Measurements from ENCODE around the gene CCSER1. TPM values are rescaled to one million over a fixed set of nuclear protein-coding genes. Genes with fewer than 3 reads are reported as not detected.

CCSER1 gene
- polyA plus RNA-seq, 1 experiment, result not detected

GRCh38 chr4:90537491-90537890 is 410.3 kb downstream of the CCSER1 start:
- DNase-seq (ENCODE audit: low read depth), result no peak
- ChIA-PET CTCF (no interaction called here), POLR2A (no interaction called here)
- H3K27me3 ChIP-seq (ENCODE audit: control insufficient read depth, insufficient read depth, low read length), result no peaks in the 10 kb centered on the region
- no peaks in the 10 kb centered on the region for H3K36me3 ChIP-seq (ENCODE audit: control insufficient read depth, insufficient read depth, low read length)
- H3K4me3 ChIP-seq (ENCODE audit: low read depth, low read length), result no peak overlapping the region
- TF ChIP-seq, protein P1, sequence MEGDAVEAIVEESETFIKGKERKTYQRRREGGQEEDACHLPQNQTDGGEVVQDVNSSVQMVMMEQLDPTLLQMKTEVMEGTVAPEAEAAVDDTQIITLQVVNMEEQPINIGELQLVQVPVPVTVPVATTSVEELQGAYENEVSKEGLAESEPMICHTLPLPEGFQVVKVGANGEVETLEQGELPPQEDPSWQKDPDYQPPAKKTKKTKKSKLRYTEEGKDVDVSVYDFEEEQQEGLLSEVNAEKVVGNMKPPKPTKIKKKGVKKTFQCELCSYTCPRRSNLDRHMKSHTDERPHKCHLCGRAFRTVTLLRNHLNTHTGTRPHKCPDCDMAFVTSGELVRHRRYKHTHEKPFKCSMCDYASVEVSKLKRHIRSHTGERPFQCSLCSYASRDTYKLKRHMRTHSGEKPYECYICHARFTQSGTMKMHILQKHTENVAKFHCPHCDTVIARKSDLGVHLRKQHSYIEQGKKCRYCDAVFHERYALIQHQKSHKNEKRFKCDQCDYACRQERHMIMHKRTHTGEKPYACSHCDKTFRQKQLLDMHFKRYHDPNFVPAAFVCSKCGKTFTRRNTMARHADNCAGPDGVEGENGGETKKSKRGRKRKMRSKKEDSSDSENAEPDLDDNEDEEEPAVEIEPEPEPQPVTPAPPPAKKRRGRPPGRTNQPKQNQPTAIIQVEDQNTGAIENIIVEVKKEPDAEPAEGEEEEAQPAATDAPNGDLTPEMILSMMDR (IDR thresholded peaks at IDR 0.05; ENCODE audit: insufficient read depth, low read depth, low read length), result no peak

- no peaks in the 10 kb centered on the region for H3K27me3 ChIP-seq (ENCODE audit: control insufficient read depth, insufficient read depth, low read length)
- POLR2A ChIA-PET, result no interaction called here
- no peaks in the 10 kb centered on the region for H3K36me3 ChIP-seq (ENCODE audit: control insufficient read depth, insufficient read depth, low read length)
- CTCF ChIA-PET, result no interaction called here
- no peak for DNase-seq (ENCODE audit: low read depth)
- TF ChIP-seq, protein P1 (IDR thresholded peaks at IDR 0.05; ENCODE audit: insufficient read depth, low read depth, low read length), result no peak
- no peak overlapping the region for H3K4me3 ChIP-seq (ENCODE audit: low read depth, low read length)
Measured at GRCh38 chr4:90540536-90540935, 413.3 kb downstream of the CCSER1 start.

- CTCF ChIA-PET, result interaction anchor here (0.9 kb wide), 1 partner anchor 10 kb away, joined by 3 read pairs; no protein-coding TSS in a partner anchor
- TF ChIP-seq, protein P1 (IDR thresholded peaks at IDR 0.05; ENCODE audit: insufficient read depth, low read depth, low read length), result no peak
- Histone ChIP-seq H3K36me3 (ENCODE audit: control insufficient read depth, insufficient read depth, low read length) (no peaks in the 10 kb centered on the region), H3K27me3 (ENCODE audit: control insufficient read depth, insufficient read depth, low read length) (no peaks in the 10 kb centered on the region), H3K4me3 (ENCODE audit: low read depth, low read length) (no peak overlapping the region)
- POLR2A ChIA-PET, result no interaction called here
- no peak for DNase-seq (ENCODE audit: low read depth)
Measured at GRCh38 chr4:90542216-90542615, 415.0 kb downstream of the CCSER1 start.

DNA sequence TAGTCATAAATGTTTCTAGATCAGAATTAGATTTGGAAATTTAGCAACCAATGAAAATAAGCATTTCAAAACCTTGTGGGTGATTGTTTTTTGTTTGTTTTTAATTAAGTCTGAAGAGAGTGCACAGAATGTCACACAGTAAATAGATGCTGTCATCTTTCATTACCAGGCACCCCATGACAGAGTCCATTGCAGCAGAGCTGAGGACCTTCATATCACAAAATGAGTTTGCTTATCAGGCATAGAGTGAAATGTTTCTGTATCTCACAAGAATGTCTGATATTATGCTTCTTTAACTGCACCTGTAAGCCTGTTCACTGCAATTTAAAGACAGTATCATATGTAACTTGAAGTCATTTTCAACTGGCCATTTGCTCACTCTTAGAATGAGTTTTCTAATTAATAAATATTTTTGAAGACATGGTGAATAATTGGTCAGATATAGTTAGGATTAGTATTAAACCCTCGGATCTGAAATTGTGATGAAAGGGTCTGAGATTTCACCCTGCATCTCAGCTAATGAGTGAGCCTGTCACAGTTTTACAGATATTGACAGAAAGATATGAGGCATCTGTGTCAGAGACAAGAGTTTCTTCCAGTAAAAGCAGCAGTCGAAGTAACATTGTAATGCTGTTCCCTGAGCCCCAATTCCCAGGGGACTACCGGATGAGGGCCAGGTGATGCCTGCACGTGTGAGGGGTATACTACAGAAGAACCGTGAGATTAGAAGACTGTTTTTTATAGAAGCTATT is 416.4 kb downstream of the CCSER1 start:
- TF ChIP-seq, protein P1 (IDR thresholded peaks at IDR 0.05; ENCODE audit: insufficient read depth, low read depth, low read length), result no peak
- Histone ChIP-seq H3K36me3 (ENCODE audit: control insufficient read depth, insufficient read depth, low read length) (no peaks in the 10 kb centered on the region), H3K4me3 (ENCODE audit: low read depth, low read length) (no peak overlapping the region), H3K27me3 (ENCODE audit: control insufficient read depth, insufficient read depth, low read length) (no peaks in the 10 kb centered on the region)
- ChIA-PET CTCF (no interaction called here), POLR2A (no interaction called here)
- no peak for DNase-seq (ENCODE audit: low read depth)

DNA sequence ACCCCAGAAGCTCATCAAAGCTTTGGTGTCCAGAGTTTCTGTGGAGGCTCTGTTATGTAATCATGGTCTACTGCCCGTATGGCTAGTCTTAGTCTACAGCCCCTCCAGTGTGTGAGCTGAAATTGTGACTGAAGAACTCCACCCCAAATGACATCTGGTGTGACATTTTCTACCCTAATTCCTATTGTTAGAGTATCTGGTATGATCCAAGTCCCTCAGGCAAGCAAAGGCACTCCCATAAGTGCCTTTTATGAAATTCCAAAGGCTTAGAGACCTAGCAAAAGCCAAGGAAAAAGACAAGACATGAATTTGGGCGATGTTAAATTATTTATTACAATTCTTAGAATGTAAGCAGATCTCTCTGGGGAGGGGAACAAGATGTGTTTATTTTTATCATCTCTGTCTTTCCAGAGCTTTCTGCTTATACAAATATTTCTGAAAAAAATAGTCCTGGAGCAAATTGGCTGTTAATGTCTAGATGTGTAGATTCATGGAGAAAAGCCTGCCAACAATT is 417.4 kb downstream of the CCSER1 start:
- Histone ChIP-seq H3K27me3 (ENCODE audit: control insufficient read depth, insufficient read depth, low read length) (no peaks in the 10 kb centered on the region), H3K4me3 (ENCODE audit: low read depth, low read length) (no peak overlapping the region), H3K36me3 (ENCODE audit: control insufficient read depth, insufficient read depth, low read length) (no peaks in the 10 kb centered on the region)
- TF ChIP-seq, protein P1 (IDR thresholded peaks at IDR 0.05; ENCODE audit: insufficient read depth, low read depth, low read length), result no peak
- CTCF ChIA-PET, result no interaction called here
- no peak for DNase-seq (ENCODE audit: low read depth)
- POLR2A ChIA-PET, result no interaction called here

Measured in BJ (cell line).